Kasumi-1 (cell line): ENCODE measurements around the gene OR52D1.

Experiments used
- DNase-seq, 2 experiments: peaks; one replicate each; lab custom pipeline; 2025; lab: John Stamatoyannopoulos, UW

The OR52D1 gene

DNA sequence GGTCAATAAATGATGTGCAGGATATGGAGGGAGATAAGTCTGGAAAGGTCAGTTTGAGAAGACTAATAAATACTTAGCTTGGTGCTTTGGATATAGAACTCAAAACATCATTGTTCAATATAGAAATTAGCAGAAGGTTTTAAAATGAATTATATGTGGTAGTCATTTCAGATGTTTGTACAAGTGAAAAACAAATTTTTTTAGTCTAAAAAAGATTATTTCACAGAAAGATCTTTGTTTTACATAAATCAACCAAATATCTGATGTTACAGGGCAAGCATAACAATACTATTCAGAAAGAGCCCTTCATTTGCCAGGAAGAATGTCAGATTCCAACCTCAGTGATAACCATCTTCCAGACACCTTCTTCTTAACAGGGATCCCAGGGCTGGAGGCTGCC lies at the start of gene OR52D1:
OR52D1 (plus strand) TSS at position 301 of the 400 bp plus-strand sequence; CDS start at position 323, 22 bp downstream.
- no peak for DNase-seq

DNA sequence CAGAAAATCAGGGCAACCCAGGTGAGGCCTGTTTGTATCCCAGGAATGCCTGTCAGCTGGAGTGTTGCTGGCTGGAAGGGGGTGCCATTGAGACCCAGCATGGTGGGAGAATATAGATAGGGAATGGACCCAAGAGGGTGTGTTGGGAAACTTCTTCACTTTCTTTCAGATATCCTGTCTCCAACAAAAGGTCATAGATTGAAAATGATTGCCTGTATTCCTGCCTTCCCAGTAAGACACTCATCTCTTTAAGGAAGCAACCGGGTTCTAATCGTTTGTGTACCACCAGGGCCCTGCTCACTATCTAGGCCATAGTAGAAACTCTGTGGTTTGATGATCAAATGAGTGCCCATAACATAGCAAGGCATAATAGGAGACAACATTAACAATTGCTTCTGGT lies 47.1 kb upstream of the OR52D1 start, which contains the start of gene OR51I1:
OR51I1 (minus strand) TSS at position 101 of the 400 bp plus-strand sequence; CDS start at position 101, 0 bp downstream.
- DNase-seq, result no peak

DNA sequence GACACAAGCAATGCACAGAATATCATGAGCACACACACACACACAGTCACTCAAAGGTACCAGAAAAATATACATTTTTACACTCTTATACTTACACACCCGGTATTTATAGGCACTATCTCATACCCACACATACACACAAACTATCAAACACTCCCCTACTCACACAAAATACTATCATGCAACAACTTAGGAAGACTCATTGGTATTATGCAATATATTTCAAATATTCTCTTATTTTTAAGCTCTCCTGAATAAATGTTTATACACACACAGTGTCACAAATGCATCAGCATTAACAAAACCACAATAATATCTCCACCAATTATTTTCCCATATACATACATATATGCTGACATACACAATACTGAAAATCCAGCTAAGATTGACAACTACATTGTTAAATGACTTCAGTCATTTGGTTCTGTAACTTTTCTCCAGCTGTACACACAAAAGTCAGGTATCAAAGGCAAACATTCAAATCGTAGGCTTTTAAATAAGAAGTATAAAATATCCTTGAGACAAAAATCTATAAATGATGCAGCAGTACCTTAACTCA lies 44.6 kb upstream of the OR52D1 start:
- DNase-seq, result no peak

DNA sequence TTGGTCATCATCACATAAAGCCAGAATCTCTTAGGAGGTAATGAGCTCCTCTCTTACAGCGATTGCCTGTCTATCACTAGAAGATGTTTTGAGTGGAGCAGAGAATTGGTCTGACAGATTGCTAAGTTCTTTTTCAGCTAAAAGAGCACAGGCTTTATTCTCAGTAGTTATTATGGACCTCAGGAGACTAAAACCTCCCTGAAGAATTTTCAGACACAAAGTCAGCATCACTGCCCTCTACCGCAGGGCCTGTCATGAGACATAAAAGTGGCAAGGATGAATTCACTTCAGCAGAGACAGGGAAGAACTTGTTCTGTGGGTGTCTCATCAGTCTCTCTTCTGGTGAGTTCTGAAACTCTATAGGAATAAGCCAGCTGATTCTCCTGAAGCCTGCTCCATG lies 39.5 kb upstream of the OR52D1 start, which contains the start of gene OR51I2:
OR51I2 (plus strand) TSS at position 301 of the 400 bp plus-strand sequence. CDS start 4,166 bp downstream, outside the sequence.
- DNase-seq, result no peak

DNA sequence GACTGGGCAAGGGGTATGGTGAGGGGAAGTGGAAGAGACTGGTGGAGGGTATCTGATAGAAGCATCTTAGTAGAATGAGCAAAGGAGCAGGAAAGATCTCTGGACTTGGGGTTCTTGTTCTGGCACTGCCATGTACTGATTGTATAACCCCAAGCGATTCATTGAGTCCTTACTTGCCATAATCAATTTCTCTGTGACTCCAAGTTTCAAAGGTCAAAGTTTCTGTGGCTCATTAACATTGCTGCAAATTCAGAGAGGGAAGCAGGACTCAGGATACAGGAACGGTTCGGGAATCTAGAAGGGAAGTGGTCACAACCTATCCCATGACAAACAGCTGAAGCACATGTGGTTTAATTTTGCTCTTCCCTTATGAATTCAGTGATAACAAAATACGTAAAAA lies 39.1 kb upstream of the OR52D1 start:
- DNase-seq, result no peak

DNA sequence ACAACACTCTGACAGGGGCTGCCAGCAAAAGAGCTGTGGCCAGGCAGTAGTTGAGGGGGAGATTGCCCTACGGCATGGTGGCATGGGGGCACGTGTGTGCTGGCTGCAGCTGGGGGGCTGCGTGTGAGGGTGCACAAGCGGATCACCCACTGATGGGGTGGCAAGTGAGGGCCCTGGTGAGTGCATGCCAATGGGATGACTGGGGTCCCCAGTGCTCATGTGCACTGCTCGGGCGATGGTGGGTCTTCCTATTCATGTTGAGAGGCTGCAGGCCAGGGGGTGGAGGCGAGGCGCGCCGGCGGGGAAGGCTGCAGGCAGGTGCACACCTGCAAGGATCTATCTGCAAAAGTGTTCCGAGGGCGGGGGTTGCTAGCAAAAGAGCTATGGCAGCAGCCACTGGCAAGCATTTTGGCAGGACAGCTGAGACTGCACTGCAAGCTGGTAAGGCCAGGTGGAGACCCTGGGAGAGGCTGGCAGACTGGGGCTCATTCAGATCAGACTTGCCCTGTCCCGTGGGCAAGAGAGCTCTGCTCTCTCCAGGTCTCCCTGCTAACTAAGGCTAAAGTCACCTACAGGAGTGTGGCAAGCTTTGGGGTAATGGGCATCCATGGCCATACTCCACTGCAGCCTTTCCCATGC lies 27.4 kb upstream of the OR52D1 start:
- DNase-seq, result no peak

DNA sequence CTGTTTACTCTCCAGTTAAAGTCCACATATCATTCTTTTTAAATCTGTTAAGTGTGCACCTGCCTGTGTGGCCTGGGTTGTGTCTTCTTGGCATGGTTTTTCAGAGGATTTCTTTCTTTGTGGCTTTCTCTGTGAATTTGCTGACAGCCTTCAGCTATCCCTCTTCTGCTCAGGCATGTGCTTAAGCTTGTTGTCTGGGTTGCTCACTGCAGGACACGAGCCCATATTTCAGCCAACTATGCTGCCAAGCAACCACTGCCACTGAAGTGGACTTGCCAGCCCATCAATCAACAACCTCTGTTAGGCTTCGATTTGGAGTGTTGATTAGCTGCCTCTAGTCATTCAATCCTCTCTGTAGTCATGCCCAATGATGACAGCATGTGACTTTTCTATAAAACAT lies 21.0 kb upstream of the OR52D1 start:
- DNase-seq, result no peak

DNA sequence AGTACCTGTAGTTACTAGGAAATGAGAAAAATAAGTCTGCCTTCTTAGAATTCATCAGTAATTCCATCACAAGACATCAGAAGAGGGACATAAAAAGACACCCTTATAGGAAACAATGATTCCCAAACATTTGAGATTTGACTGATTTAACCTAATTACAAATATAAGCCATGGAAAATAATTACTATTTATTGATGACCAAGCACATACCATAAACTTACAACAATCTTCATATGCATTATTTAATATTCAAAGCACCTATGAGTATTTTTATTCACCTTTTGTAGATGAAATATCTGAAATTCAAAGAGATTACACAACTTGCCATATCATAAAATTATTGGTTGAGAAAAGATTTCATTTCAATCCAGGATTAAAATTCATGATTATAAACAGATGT lies 14.6 kb upstream of the OR52D1 start:
- DNase-seq, result no peak

DNA sequence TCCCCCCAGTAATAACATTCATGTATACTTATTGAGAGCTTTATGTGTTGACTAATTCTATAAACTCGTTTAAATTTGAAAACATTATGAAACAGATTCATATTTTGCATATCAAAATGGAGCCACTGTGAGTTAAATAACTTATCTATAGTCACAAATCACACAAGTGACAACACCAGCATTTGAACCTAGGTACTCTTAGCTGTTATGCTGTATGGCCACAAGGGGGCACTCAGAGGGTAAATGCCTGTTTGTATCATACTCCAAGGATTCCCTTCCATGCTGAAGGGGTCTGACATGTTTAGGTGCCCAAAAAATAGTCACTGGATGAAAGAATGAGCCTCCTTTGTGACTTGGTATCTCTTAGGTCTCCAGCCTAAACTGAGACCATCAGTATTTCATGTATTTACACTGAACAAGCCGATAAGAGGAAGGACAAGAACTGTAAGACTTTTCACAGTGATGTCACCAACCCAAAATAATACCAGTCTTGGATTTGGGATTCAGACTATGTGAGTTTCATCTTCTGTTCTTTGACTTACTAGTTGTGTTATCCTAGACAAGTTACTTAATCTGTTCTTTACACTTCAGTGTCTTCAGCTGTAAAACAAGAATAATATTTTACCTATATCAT lies 12.2 kb upstream of the OR52D1 start:
- DNase-seq, result peak; percentile 47 to 62

DNA sequence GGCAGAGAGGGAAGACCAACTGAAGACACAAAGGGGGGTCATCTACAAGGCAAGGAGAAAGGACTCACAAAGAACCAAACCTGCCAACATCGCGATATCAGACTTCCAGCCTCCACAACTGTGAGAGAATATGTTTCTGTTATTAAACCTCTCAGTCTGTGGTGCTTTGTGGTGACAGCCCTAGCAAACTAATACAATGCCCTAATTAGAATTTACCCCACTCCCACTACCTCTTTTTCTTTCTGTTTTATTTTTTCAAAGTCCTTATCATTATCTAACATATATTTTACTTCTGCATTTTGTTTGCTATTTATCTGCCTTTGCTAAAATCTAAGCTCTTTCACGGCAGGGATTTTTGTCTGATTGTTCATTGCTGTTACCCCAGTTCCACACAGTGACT lies 2.5 kb upstream of the OR52D1 start:
- no peak for DNase-seq

DNA sequence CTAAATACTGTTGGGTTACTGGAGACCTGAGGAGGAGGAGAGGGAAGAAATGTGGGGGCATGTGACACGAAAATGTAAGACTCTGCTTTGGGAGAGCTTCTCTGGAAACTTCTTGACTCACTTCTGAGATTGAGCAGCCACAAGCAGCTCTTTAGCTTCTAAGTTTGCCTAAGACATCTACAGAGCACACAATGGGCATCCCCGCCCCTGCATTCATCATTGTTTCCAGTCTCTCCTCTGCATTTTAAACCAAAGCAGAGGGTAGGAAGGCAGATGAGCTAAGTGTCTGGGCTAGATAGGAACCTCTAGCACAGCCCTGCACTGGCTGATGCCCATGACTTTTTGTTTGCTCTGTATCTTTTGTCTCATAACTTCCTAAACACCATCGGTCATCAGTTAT lies 2.1 kb upstream of the OR52D1 start:
- DNase-seq, result no peak

DNA sequence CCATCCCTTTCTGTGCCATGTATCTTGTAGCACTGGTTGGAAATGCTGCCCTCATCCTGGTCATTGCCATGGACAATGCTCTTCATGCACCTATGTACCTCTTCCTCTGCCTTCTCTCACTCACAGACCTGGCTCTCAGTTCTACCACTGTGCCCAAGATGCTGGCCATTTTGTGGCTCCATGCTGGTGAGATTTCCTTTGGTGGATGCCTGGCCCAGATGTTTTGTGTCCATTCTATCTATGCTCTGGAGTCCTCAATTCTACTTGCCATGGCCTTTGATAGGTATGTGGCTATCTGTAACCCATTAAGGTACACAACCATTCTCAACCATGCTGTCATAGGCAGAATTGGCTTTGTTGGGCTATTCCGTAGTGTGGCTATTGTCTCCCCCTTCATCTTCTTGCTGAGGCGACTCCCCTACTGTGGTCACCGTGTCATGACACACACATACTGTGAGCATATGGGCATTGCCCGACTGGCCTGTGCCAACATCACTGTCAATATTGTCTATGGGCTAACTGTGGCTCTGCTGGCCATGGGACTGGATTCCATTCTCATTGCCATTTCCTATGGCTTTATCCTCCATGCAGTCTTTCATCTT lies 414 bp downstream of the OR52D1 start:
- no peak for DNase-seq

DNA sequence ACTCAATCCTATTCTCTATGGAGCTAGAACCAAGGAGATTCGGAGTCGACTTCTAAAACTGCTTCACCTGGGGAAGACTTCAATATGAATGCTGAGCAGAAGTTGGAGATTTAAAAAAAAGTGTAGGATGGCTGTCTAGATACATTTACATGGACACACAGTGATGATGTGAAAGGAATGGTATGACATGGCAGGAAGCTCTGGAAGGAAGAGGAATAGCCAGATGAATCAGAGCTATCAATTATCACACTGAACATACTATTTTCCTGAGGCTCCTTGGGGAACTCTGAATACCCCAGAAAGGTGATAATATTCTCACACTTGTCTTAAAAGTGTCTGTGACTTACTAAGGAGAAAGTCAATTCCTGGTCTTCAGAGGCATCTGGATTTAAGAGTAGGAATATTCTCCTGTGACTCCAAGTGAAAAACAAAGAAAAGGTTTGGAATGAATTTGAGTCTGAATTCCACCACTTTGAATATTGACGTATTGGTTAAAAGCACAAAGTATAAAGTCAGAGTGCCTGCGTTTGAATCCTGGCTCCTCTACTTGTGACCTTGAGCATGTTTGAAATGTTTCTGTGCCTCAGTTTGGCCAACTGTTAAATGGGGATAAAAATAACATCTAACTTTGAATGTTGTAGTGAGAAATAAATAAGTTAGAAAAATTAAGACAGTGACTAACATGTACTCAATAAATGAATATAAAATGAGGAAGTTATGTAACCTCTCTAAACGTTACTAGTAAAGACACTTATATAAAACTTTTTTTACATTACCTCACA lies 1.3 kb downstream of the OR52D1 start:
- no peak for DNase-seq

DNA sequence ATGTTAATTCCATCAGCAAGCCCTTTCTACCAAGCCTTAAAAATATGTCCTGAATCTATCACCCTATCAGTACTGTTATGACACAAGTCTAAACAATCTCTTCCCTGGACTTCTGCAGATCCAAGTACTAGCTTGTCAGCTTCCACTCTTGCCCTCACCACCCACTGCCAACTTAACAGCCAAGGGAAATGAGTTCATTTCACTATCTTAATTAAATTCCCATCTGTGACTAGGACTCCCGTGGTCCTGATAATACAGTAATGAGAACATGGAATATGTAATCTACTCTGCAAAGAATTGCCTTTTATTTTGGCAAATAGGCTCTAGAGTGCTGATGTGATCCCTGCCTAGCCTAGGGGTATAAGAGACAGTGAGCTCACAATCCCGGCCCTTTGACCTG lies 11.2 kb downstream of the OR52D1 start:
- no peak for DNase-seq

DNA sequence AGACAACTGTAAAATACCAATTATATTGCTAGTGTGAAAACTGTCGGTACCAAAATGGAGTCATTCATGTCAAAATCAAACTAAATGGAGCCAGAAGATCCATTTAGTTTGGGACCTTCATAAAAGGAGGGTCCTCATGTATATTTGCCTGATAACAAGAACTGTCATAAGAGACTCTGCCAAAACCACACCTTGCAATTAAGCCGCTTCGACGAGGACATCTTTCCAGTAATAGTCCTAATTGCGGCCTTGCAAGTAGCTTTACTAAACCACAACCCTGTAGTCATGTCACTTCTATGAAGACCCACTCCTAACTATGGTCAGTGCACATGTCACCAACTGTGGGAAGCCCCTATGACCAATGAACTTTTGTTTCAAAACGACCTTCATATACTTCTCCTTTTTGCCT lies 11.9 kb downstream of the OR52D1 start:
- no peak for DNase-seq

DNA sequence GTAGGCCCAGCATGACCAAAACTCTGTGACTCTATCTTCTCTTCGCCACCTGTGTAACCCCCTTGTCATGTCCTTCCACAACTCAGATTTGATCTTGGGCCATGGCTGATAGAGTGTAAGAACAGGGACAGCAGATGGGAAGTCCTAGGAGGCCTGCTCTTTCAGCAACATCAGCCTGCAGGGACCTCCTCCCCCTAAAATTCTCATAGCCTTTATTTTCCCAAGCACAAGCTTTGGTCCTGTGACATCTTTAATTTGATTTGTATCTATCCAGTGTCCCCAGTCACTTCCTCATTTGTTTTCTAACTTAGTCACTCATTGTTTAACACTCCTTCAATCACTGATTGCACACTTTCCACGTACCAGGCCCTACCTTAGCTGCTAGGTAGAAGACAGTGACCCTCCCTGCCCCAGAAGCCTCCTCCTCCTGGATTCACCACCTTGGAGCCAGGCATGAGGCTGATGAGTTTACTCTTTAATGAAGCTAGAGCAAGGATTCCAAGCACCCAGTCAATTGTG lies 16.0 kb downstream of the OR52D1 start:
- DNase-seq, result no peak

DNA sequence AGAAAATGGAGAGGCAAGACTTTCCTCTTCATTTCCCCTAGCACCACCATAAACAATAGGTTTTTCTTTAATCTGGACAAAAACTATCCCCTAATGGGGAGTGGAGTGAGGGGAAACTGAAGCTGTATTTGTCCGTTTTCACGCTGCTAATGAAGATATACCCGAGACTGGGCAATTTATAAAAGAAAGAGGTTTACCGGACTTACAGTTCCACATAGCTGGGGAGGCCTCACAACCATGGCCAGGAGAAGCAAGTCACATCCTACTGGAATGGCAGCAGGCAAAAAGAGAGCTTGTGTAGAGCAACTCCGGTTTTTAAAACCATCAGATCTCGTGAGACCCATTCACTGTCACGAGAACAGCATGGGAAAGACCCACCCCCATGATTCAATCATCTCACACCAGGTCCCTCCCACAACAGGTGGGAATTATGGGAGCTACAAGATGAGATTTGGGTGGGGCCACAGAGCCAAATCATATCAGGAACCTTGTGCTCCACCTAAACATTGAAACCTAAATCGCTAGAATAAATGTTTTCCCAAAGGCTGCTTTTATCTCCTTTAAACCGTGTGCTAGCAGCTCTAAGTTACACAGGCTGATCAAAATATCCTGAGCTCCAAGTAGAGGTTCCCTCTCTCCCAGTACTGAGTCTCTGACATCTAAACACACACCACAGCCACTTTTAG lies 17.0 kb downstream of the OR52D1 start:
- no peak for DNase-seq

DNA sequence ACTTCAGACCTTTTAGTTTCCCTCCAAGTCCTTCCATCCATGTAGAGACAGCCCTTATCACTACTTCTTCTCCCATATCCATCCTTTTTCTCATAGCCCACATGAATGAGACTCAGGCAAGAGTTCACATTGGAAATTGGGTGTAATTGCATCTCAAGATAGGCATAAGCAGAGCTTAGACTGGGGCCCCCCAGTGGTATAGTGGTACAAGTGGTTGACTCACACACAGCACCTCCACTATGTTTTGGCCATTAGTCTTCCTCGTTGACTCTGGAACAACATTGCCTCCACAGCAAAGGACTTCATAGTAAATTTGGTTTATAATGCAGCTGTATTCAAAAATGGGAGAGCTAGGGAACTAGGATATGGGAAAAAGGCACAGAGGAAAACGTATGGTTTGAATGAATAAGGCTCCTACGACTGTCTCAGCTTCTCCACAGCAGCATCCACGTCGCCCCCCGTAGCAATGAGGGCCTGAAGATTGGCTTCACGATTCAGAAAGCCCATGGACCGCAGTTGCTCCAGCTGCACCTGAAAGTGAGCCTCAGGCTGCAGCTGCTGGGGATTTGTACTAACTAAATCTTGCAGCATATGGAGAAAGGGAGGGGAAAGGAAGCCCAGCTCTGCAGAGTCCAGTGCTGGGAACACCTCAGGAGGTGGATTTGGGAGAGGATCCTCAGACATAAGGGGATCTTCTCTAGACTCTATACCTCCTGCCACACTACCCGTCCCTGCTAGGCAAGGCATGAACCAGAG lies 18.9 kb downstream of the OR52D1 start:
- DNase-seq, result no peak

DNA sequence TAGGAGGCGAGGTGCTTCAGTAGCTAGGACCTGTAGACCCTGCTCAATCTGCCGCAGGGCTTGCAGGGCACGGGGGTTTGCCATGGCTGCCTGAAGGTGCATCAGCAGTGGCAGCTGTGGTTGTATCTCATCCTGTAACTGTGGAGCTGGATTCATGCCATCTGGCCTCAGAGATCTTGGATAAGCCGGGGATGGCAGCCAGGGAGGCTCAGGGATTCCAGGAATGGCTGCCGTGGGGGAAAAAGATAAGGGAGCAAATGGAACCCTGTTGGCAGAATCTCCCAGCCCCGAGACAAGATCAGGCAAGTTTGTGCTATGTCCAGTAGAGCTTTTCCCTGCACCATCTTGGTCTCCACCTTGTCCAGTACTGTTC lies 19.4 kb downstream of the OR52D1 start:
- no peak for DNase-seq

DNA sequence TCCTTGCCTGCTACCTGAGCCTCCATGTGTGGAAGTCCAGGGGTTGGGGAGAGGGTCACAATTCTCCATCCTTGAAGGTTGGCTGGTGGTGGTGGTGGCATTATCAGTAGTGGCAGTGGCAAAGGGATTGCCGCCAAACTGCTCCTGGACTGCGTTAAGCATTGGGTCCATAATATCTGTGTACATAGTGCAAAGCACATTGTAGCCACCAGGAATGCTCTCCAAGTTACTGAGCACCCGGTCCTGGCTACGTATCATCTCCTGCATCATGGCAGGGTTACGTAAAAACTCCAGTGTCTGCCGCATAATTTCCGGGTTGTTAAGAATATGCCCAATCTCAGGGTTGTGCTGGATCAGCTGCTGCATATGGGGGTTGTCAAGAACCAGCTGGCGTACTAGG lies 20.1 kb downstream of the OR52D1 start:
- no peak for DNase-seq

DNA sequence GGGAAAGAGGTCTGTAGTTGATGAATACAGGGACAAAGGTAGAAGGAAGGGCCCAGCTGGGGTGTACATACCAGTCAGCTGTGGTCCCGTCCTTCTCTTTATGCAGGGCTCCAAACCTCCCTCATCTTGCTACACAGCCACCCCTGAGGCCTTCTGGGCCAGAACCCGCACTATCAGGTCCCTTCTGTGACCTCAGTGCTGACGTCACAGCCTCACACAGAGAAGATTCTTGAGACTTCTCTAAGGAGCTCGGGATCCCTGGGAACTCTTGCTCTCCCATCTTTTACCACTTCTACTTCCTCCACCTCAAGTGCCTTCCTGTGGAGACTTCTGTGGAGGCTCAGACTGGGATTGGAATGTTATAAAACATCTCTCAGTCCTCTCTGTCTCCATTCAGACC lies 21.3 kb downstream of the OR52D1 start, which contains the start of gene UBQLN3:
UBQLN3 (minus strand) TSS at position 155 of the 400 bp plus-strand sequence. CDS start 399 bp downstream, outside the sequence.
- no peak for DNase-seq
